K562 (cell line): ENCODE data around the gene VSTM2B. TPM values are rescaled to one million over a fixed set of nuclear protein-coding genes. Genes with fewer than 3 reads are reported as not detected.

Experiments
- ATAC-seq: fragments of 200-7000 bp; cut with Tn5 transposase; 3 replicates; pipeline ENCODE4 v1.9.1; 2020; ENCODE audit warnings: moderate library complexity
- BruUV-seq: library from RNA; stranded (reverse); fragments of 400-500 nt; replicated peaks from 2 replicates; lab custom pipeline; 2021; lab: Mats Ljungman, UMichigan
- CTCF ChIA-PET: fragments of 300-600 bp; formaldehyde crosslinking; extraction: SDS; loops from one replicate; lab custom pipeline; 2021; ENCODE audit warnings: low intra/inter-chr PET ratio; lab: Yijun Ruan, JAX
- POLR2A ChIA-PET: fragments of 300-600, 350-650 bp; sonication (Branson Sonifier 250); formaldehyde crosslinking; extraction: SDS; loops from one replicate; lab custom pipeline; 2021; ENCODE audit warnings: antibody characterized with exemption, inconsistent platforms; lab: Yijun Ruan, JAX
- DNase-seq, 4 experiments: peaks; one replicate each; pipeline versions ENCODE4 v3.0.0 to v3.0.0-alpha.2; 2011 to 2018; ENCODE audit warnings: low spot score in 3 of 4, mixed read lengths in 3 of 4; ENCODE audit errors: extremely low read depth in 1 of 4
- FAIRE-seq: peaks from 2 replicates; lab custom pipeline; 2011; peaks lifted over from hg19 to GRCh38; lab: Jason Lieb, UNC
- H2AFZ ChIP-seq: 2 replicates; pipeline ENCODE4 v1.6.0; 2011; ENCODE audit warnings: low read depth, low read length, control low read depth, inconsistent platforms
- H3K27ac ChIP-seq: fragments of 200-600 bp; 3 replicates; pipeline ENCODE4 v1.8.0; 2011; ENCODE audit warnings: low read depth, mild to moderate bottlenecking, control low read depth, inconsistent platforms, low read length, moderate library complexity, mixed read lengths; ENCODE audit errors: extremely low read depth
- H3K27me3 ChIP-seq, 2 experiments: fragments of 300-600 bp in 1 of 2; 2 replicates in 1 of 2; 3 replicates in 1 of 2; pipeline versions ENCODE4 v1.6.0 to v1.8.0; 2011; ENCODE audit warnings: inconsistent platforms in 2 of 2, low read length in 2 of 2, mild to moderate bottlenecking in 1 of 2, mixed read lengths in 1 of 2, moderate library complexity in 1 of 2; ENCODE audit not compliant: control insufficient read depth in 2 of 2, insufficient read depth in 2 of 2
- H3K36me3 ChIP-seq: fragments of 300-600 bp; 3 replicates; pipeline ENCODE4 v1.8.0; 2011; ENCODE audit warnings: mild to moderate bottlenecking, low read length, inconsistent platforms; ENCODE audit not compliant: control insufficient read depth, insufficient read depth
- H3K4me1 ChIP-seq, 2 experiments: fragments of 200-600 bp in 1 of 2; replicated peaks in 1 of 2; 2 replicates in 1 of 2; 3 replicates in 1 of 2; pipeline versions ENCODE4 v1.5.1 to v1.8.0; 2011; ENCODE audit warnings: inconsistent platforms in 2 of 2, low read length in 2 of 2, mild to moderate bottlenecking in 1 of 2, mixed read lengths in 1 of 2, moderate library complexity in 1 of 2; ENCODE audit not compliant: control insufficient read depth in 2 of 2, insufficient read depth in 2 of 2
- H3K4me2 ChIP-seq: 2 replicates; pipeline ENCODE4 v1.6.1; 2011; ENCODE audit warnings: low read length, control low read depth, inconsistent platforms, mixed read lengths; ENCODE audit not compliant: insufficient read depth
- H3K4me3 ChIP-seq: fragments of 200-600 bp; sonication (generic), shearing (Covaris generic); 2 replicates; pipeline ENCODE4 v1.5.1; 2016; ENCODE audit warnings: control low read depth, inconsistent platforms
- H3K79me2 ChIP-seq: fragments of 200-600 bp; 3 replicates; pipeline ENCODE4 v1.8.0; 2011; ENCODE audit warnings: low read length, inconsistent platforms; ENCODE audit not compliant: control insufficient read depth, insufficient read depth
- H3K9ac ChIP-seq, 2 experiments: 2 replicates each; pipeline versions ENCODE4 v1.6.0 to v1.6.1; 2011; ENCODE audit warnings: low read depth in 2 of 2, low read length in 2 of 2, control low read depth in 1 of 2, inconsistent platforms in 1 of 2, mild to moderate bottlenecking in 1 of 2, mixed read lengths in 1 of 2; ENCODE audit not compliant: insufficient read depth in 1 of 2
- H3K9me1 ChIP-seq: one replicate; pipeline ENCODE4 v1.6.0; 2011; ENCODE audit warnings: inconsistent platforms, mild to moderate bottlenecking, low read length, moderate library complexity; ENCODE audit not compliant: control insufficient read depth, insufficient read depth
- H3K9me3 ChIP-seq: replicated peaks from 2 replicates; pipeline ENCODE4 v1.5.1; 2011; ENCODE audit warnings: low read depth, low read length, inconsistent platforms; ENCODE audit not compliant: control insufficient read depth, insufficient read depth
- H4K20me1 ChIP-seq: replicated peaks from 2 replicates; pipeline ENCODE4 v1.6.1; 2011; ENCODE audit warnings: low read length, inconsistent platforms, mixed read lengths; ENCODE audit not compliant: control insufficient read depth, insufficient read depth
- ADNP ChIP-seq: fragments of 200-800 bp; sonication (Bioruptor generic); IDR thresholded peaks from 2 replicates; pipeline ENCODE4 v1.6.1; 2016; ENCODE audit warnings: missing genetic modification characterization, missing compliant biosample characterization
- BRD9 ChIP-seq: fragments of 450-650 bp; IDR thresholded peaks from 2 replicates; pipeline ENCODE4 v1.6.1; 2018; ENCODE audit warnings: low read depth; ENCODE audit not compliant: partially characterized antibody
- HEY1 ChIP-seq: fragments of 250-450 bp; sonication (Bioruptor Pico); IDR thresholded peaks from 2 replicates; pipeline ENCODE4 v1.5.0; 2020; ENCODE audit warnings: mild to moderate bottlenecking, moderate library complexity, borderline replicate concordance
- PHB ChIP-seq: fragments of 250-450 bp; sonication (Bioruptor Pico); IDR thresholded peaks from 2 replicates; pipeline ENCODE4 v1.5.0; 2021
- ZNF318 ChIP-seq, 2 experiments: fragments of 450-650 bp; IDR thresholded peaks; 2 replicates each; pipeline ENCODE4 v1.6.1; 2016; ENCODE audit warnings: mild to moderate bottlenecking in 2 of 2, borderline replicate concordance in 1 of 2, low read depth in 1 of 2, moderate library complexity in 1 of 2
- WGBS: fragments of 100-300 bp; shearing (Covaris generic); methylation state at CpG from one replicate; pipeline ENCODE4 v1.1.6; 2016; ENCODE audit warnings: low coverage, mixed read lengths; ENCODE audit not compliant: insufficient coverage; ENCODE audit errors: missing lambda C conversion rate; 5-methylcytosine and 5-hydroxymethylcytosine counted together
- in situ Hi-C: fragments of 300-500 bp; cut with MboI; formaldehyde crosslinking; loops from 4 replicates; pipeline ENCODE4 v1.15.0; 2018; ENCODE audit warnings: inconsistent platforms, mixed read lengths
- intact Hi-C: fragments of 100-400 bp; cut with micrococcal nuclease; formaldehyde crosslinking; loops from 2 replicates; pipeline ENCODE4 v1.14.2; 2022
- polyA plus RNA-seq, 8 experiments: library from polyadenylated mRNA; depleted of rRNA in 4 of 8; stranded (reverse) in 5 of 8; unstranded in 3 of 8; fragments of >200 nt; fragmentation: Nextera tagmentation in 2 of 8; fragmentation: Illumina TruSeq in 1 of 8; extraction: Ambion mirVana in 2 of 8; extraction: Trizol in 1 of 8; gene quantifications; 2 replicates each; pipeline versions ENCODE4 v1.2.1 to v1.2.3, GENCODE V29; 2011 to 2014; ENCODE audit warnings: inconsistent platforms in 1 of 8, missing spikeins in 1 of 8
- total RNA-seq, 7 experiments: library from RNA; depleted of rRNA in 6 of 7; stranded (reverse); fragments of >200 nt in 6 of 7; fragmentation: Illumina TruSeq in 2 of 7; extraction: Trizol in 2 of 7; gene quantifications; 2 replicates each; pipeline versions ENCODE4 v1.2.1 to v1.2.3, GENCODE V29; 2011 to 2021; ENCODE audit warnings: low replicate concordance in 1 of 7

The VSTM2B gene
- total and polyA plus RNA-seq, 9 of the 15 experiments (the other 6 are each of a cell fraction or from before 2014, with no cell fraction given) = not detected

- H3K4me2 ChIP-seq = no peak overlapping the region
- H3K9me3 ChIP-seq = no peaks in the 10 kb centered on the region
- no peak overlapping the region for H3K27ac ChIP-seq
- no TSS peak for BruUV-seq
- H3K36me3 ChIP-seq = no peaks in the 10 kb centered on the region
- no peak for TF ChIP-seq HEY1 (CRISPR knock-in tag)
- TF ChIP-seq ADNP (tag) = no peak
- peaks cover 0 to 33% of the 10 kb centered on the region in 2 experiments; a peak in 2 of 5 replicates for H3K4me1 ChIP-seq
- DNase-seq = no peak
- in situ Hi-C loops (no loop called here), intact Hi-C loops (loop anchor here (10.0 kb wide), 2 partner anchors 191 to 579 kb away; partner anchors contain the start of gene C19orf12)
- H2AFZ ChIP-seq = no peak overlapping the region
- H3K9ac ChIP-seq = no peak overlapping the region
- peaks cover 0 to 36% of the 10 kb centered on the region in 2 experiments; a peak in 2 of 5 replicates for H3K27me3 ChIP-seq
- ChIA-PET POLR2A (interaction anchor here (2.7 kb wide), 1 partner anchor 17 kb away, joined by 8 read pairs; no protein-coding TSS in a partner anchor), CTCF (no interaction called here)
- H3K4me3 ChIP-seq = no peak overlapping the region
- 7% methylated on average over 2 of the region's 2 CpGs for whole genome bisulfite sequencing
- FAIRE-seq = no peak
- 0 out of 2 replicates have a peak, but pooled peaks cover 3% of the 10 kb centered on the region for H4K20me1 ChIP-seq
- H3K79me2 ChIP-seq = no peaks in the 10 kb centered on the region
- ATAC-seq = no peak
- H3K9me1 ChIP-seq = no peaks in the 10 kb centered on the region
Observed at GRCh38 chr19:29523568-29523967, 2.2 kb upstream of the VSTM2B start.

- FAIRE-seq (no peak), DNase-seq (no peak), ATAC-seq (no peak)
- in situ Hi-C loops (no loop called here), intact Hi-C loops (loop anchor here (10.0 kb wide), 2 partner anchors 190 to 580 kb away; partner anchors contain the start of gene C19orf12)
- peaks cover 0 to 36% of the 10 kb centered on the region in 2 experiments; a peak in 2 of 5 replicates for H3K27me3 ChIP-seq
- 0 out of 2 replicates have a peak, but pooled peaks cover 2% of the 10 kb centered on the region for H4K20me1 ChIP-seq
- H3K27ac ChIP-seq = no peak overlapping the region
- no TSS peak for BruUV-seq
- H3K79me2 ChIP-seq = no peaks in the 10 kb centered on the region
- H3K4me3 ChIP-seq = no peak overlapping the region
- POLR2A ChIA-PET = interaction anchor here (0.6 kb wide), 1 partner anchor 549 kb away, joined by 3 read pairs; no protein-coding TSS in a partner anchor
- WGBS = 3% methylated on average over 14 of the region's 14 CpGs
- H3K4me1 ChIP-seq = peaks cover 0 to 39% of the 10 kb centered on the region in 2 experiments; a peak in 2 of 5 replicates
- H3K9me3 ChIP-seq = no peaks in the 10 kb centered on the region
- CTCF ChIA-PET = no interaction called here
- no peak overlapping the region for H2AFZ ChIP-seq
- H3K4me2 ChIP-seq = no peak overlapping the region
- H3K9me1 ChIP-seq = no peaks in the 10 kb centered on the region
- no peak overlapping the region for H3K9ac ChIP-seq
- H3K36me3 ChIP-seq = no peaks in the 10 kb centered on the region
- TF ChIP-seq ZNF318 (IDR thresholded peaks at IDR 0.05; ENCODE audit: borderline replicate concordance in 1 of 2, low read depth in 1 of 2) = no peak
- no peak for TF ChIP-seq BRD9
- no peak for TF ChIP-seq PHB (CRISPR knock-in tag)
Observed at GRCh38 chr19:29524201-29524911, 1.4 kb upstream of the VSTM2B start.
